B cell (primary cell): ENCODE data around the gene THRB. TPM values are rescaled to one million over a fixed set of nuclear protein-coding genes. Genes with fewer than 3 reads are reported as not detected.

ENCODE experiments used
- ATAC-seq: fragments of 200-7000 bp; cut with Tn5 transposase; one replicate; pipeline ENCODE4 v1.10.0; 2021; ENCODE audit warnings: low read depth, mild to moderate bottlenecking, moderate number of reproducible peaks, moderate library complexity
- CTCF ChIA-PET: fragments of 350-600 bp; sonication (Branson Sonifier 250); formaldehyde crosslinking; loops from one replicate; lab custom pipeline; 2021; ENCODE audit warnings: antibody characterized with exemption, inconsistent platforms; lab: Charles Lee
- POLR2A ChIA-PET: fragments of 350-600 bp; sonication (Branson Sonifier 250); formaldehyde crosslinking; loops from one replicate; lab custom pipeline; 2021; ENCODE audit warnings: antibody characterized with exemption; lab: Charles Lee
- DNase-seq: peaks from one replicate; pipeline ENCODE4 v3.0.0; 2013
- H2AFZ ChIP-seq: 2 replicates; pipeline ENCODE4 v1.6.1; 2012; ENCODE audit warnings: mild to moderate bottlenecking, low read depth, low read length; ENCODE audit not compliant: insufficient read depth, poor library complexity, severe bottlenecking
- H3K27ac ChIP-seq, 2 donors: 1 replicate in 1 of 2; 2 replicates in 1 of 2; pipeline ENCODE4 v1.5.1; 2012 to 2013; ENCODE audit warnings: low read length in 2 of 2, mild to moderate bottlenecking in 2 of 2, moderate library complexity in 1 of 2
- H3K27me3 ChIP-seq, 4 experiments: fragments of 200-600 bp in 1 of 4; sonication (generic) in 1 of 4; replicated peaks in 1 of 4; 1 replicate in 2 of 4; 2 replicates in 2 of 4; pipeline versions ENCODE4 v1.6.1 to v1.7.0; 2013 to 2016; ENCODE audit warnings: low read length in 3 of 4, mild to moderate bottlenecking in 2 of 4, mixed read lengths in 1 of 4, moderate library complexity in 1 of 4; ENCODE audit not compliant: insufficient read depth in 4 of 4, control insufficient read depth in 3 of 4; ENCODE audit errors: control extremely low read depth in 1 of 4
- H3K36me3 ChIP-seq, 2 experiments: replicated peaks in 1 of 2; 1 replicate in 1 of 2; 2 replicates in 1 of 2; pipeline versions ENCODE4 v1.6.1 to v1.7.1; 2013; ENCODE audit warnings: low read length in 1 of 2; ENCODE audit not compliant: insufficient read depth in 2 of 2, control insufficient read depth in 1 of 2; ENCODE audit errors: control extremely low read depth in 1 of 2, extremely low read depth in 1 of 2
- H3K4me1 ChIP-seq, 2 donors: fragments of 200-600 bp in 1 of 2; sonication (generic) in 1 of 2; 1 replicate in 1 of 2; 2 replicates in 1 of 2; pipeline versions ENCODE4 v1.5.1 to v1.6.1; 2013 to 2017; ENCODE audit warnings: low read length in 2 of 2; ENCODE audit not compliant: control insufficient read depth in 2 of 2, insufficient read depth in 2 of 2
- H3K4me2 ChIP-seq: replicated peaks from 2 replicates; pipeline ENCODE3; 2012; ENCODE audit warnings: mild to moderate bottlenecking, low read depth, low read length; ENCODE audit not compliant: poor library complexity, severe bottlenecking
- H3K4me3 ChIP-seq, 5 experiments: fragments of 200-600 bp in 1 of 5; sonication (generic) in 1 of 5; 1 replicate in 3 of 5; 2 replicates in 2 of 5; pipeline versions ENCODE4 v1.5.1 to v1.7.0; 2011 to 2016; ENCODE audit warnings: low read length in 4 of 5, mild to moderate bottlenecking in 4 of 5, low read depth in 2 of 5, control low read depth in 1 of 5, moderate library complexity in 1 of 5; ENCODE audit not compliant: insufficient read depth in 1 of 5; ENCODE audit errors: control extremely low read depth in 1 of 5, extremely low read depth in 1 of 5
- H3K79me2 ChIP-seq: fragments of 200-600 bp; sonication (generic); one replicate; pipeline ENCODE4 v1.6.0; 2016; ENCODE audit warnings: low read length; ENCODE audit not compliant: control insufficient read depth, insufficient read depth
- H3K9ac ChIP-seq: fragments of 200-600 bp; sonication (generic); 2 replicates; pipeline ENCODE4 v1.6.1; 2017; ENCODE audit warnings: mild to moderate bottlenecking, low read length, moderate library complexity
- H3K9me3 ChIP-seq, 3 donors: one replicate each; pipeline versions ENCODE4 v1.6.1 to v1.7.1; 2013; ENCODE audit warnings: low read length in 2 of 3; ENCODE audit not compliant: control insufficient read depth in 2 of 3, insufficient read depth in 1 of 3; ENCODE audit errors: control extremely low read depth in 1 of 3
- H4K20me1 ChIP-seq: 2 replicates; pipeline ENCODE4 v1.6.0; 2012; ENCODE audit warnings: mild to moderate bottlenecking, low read length; ENCODE audit not compliant: insufficient read depth, control insufficient read depth, poor library complexity, severe bottlenecking
- H3K27ac Mint-ChIP-seq: one replicate; pipeline ENCODE4 v1.8.0; 2021; ENCODE audit warnings: mixed read lengths
- H3K27me3 Mint-ChIP-seq: one replicate; pipeline ENCODE4 v1.8.0; 2021; ENCODE audit warnings: mixed read lengths
- H3K4me1 Mint-ChIP-seq: one replicate; pipeline ENCODE4 v1.8.0; 2021; ENCODE audit warnings: mixed read lengths
- H3K4me3 Mint-ChIP-seq: one replicate; pipeline ENCODE4 v1.8.0; 2021; ENCODE audit warnings: mixed read lengths
- H3K9me3 Mint-ChIP-seq: one replicate; pipeline ENCODE4 v1.8.0; 2022; ENCODE audit warnings: mixed read lengths; ENCODE audit not compliant: insufficient read depth
- EZH2 ChIP-seq: IDR thresholded peaks from 2 replicates; pipeline ENCODE4 v1.6.1; 2012; ENCODE audit warnings: borderline replicate concordance, low read depth, mild to moderate bottlenecking, moderate library complexity, low read length; ENCODE audit not compliant: insufficient read depth, poor library complexity, severe bottlenecking
- WGBS: methylation state at CpG from one replicate; pipeline ENCODE4 v1.1.5; 2013; ENCODE audit warnings: missing lambda C conversion rate; ENCODE audit not compliant: insufficient coverage; 5-methylcytosine and 5-hydroxymethylcytosine counted together
- intact Hi-C: fragments of 100-400 bp; cut with micrococcal nuclease; formaldehyde crosslinking; loops from one replicate; pipeline ENCODE4 v1.10.0; 2022
- polyA plus RNA-seq: library from polyadenylated mRNA; depleted of rRNA; stranded (reverse); fragments of >200 nt; gene quantifications from 2 replicates; pipeline ENCODE4 v1.2.3, GENCODE V29; 2012
- total RNA-seq, 2 donors: library from RNA; stranded (reverse); fragments of 120-200 nt in 1 of 2; gene quantifications; 1 replicate in 1 of 2; 2 replicates in 1 of 2; pipeline versions ENCODE4 v1.2.3 to v1.2.4, GENCODE V29; 2013 to 2022
- TF ChIP-seq, protein P1 (sequence below): fragments of 200-600 bp; IDR thresholded peaks from one replicate; pipeline ENCODE4 v1.8.0; 2022; ENCODE audit warnings: antibody characterized with exemption, mild to moderate bottlenecking

Gene THRB
- total and polyA plus RNA-seq, 2 donors (not counting 1 experiment from before 2014, with no cell fraction given), result 0.86 to 1.8 TPM

DNA sequence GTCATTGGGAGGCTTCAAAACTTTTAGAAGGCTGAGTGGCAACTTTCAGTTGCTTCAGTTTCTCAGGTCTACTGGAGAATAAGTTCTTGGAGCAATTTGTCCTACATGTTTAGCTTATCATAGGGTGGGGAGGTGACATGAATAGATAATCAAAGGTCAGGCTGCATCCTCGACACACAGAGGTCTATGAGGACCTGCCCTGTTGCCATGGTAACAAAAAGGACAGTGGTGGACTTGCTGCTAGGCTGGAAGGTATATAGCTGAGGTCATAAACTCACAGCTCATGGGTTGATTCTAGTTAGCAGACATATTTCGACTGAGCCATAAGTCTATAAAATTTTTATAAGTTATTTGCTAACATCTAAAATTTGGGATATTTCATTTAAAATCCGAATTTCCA lies 267.0 kb downstream of the THRB start:
- 88% methylated on average over 1 of the region's 3 CpGs for WGBS
- no peak overlapping the region for H2AFZ ChIP-seq
- Mint-ChIP-seq H3K4me1 (peaks cover 11% of the 10 kb centered on the region), H3K27me3 (peaks cover 3% of the 10 kb centered on the region), H3K9me3 (no peaks in the 10 kb centered on the region), H3K27ac (no peak overlapping the region), H3K4me3 (no peak overlapping the region)
- H3K9ac ChIP-seq, result no peak overlapping the region
- no peaks in the 10 kb centered on the region for H3K36me3 ChIP-seq
- H3K27ac ChIP-seq, result no peak overlapping the region
- H4K20me1 ChIP-seq, result no peaks in the 10 kb centered on the region
- H3K4me3 ChIP-seq, result no peak overlapping the region
- ATAC-seq (no peak), DNase-seq (no peak)
- ChIA-PET POLR2A (no interaction called here), CTCF (no interaction called here)
- H3K4me1 ChIP-seq, result peaks cover 9 to 10% of the 10 kb centered on the region in 2 donors
- no peaks in the 10 kb centered on the region for H3K27me3 ChIP-seq
- no peaks in the 10 kb centered on the region for H3K9me3 ChIP-seq
- H3K79me2 ChIP-seq, result no peaks in the 10 kb centered on the region
- TF ChIP-seq EZH2, result no peak
- TF ChIP-seq, protein P1, sequence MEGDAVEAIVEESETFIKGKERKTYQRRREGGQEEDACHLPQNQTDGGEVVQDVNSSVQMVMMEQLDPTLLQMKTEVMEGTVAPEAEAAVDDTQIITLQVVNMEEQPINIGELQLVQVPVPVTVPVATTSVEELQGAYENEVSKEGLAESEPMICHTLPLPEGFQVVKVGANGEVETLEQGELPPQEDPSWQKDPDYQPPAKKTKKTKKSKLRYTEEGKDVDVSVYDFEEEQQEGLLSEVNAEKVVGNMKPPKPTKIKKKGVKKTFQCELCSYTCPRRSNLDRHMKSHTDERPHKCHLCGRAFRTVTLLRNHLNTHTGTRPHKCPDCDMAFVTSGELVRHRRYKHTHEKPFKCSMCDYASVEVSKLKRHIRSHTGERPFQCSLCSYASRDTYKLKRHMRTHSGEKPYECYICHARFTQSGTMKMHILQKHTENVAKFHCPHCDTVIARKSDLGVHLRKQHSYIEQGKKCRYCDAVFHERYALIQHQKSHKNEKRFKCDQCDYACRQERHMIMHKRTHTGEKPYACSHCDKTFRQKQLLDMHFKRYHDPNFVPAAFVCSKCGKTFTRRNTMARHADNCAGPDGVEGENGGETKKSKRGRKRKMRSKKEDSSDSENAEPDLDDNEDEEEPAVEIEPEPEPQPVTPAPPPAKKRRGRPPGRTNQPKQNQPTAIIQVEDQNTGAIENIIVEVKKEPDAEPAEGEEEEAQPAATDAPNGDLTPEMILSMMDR, result no peak
- intact Hi-C loops, result no loop called here
- H3K4me2 ChIP-seq, result no peak overlapping the region

DNA sequence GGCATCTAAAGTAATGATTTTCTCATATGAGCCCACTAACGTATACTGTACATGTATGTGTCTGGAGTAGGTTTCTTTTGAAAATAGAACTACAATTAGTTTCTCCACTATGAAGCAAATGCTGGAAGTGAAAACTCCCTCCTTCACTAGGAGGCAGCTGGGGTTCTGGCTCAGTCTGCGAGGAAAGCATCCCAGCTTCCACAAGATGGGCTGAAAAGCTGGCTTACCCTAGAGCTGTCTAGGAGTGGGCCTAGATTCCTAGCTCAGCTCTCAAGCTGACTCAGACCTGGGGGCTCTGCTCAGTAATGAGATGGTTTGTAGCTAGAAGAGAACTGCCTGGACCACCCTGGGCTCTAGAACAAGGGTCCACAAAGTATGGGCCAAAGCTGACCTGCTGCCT lies 268.3 kb downstream of the THRB start:
- Histone ChIP-seq H3K4me3 (no peak overlapping the region), H3K36me3 (no peaks in the 10 kb centered on the region), H3K79me2 (no peaks in the 10 kb centered on the region), H2AFZ (no peak overlapping the region), H3K27me3 (no peaks in the 10 kb centered on the region), H4K20me1 (no peaks in the 10 kb centered on the region), H3K4me1 (peaks cover 9 to 10% of the 10 kb centered on the region in 2 donors), H3K9ac (no peak overlapping the region), H3K27ac (no peak overlapping the region), H3K4me2 (no peak overlapping the region), H3K9me3 (no peaks in the 10 kb centered on the region)
- H3K4me3 Mint-ChIP-seq, result no peak overlapping the region
- no peak overlapping the region for H3K27ac Mint-ChIP-seq
- no peak for TF ChIP-seq EZH2
- TF ChIP-seq, protein P1, result no peak
- peaks cover 8% of the 10 kb centered on the region for H3K27me3 Mint-ChIP-seq
- ChIA-PET POLR2A (no interaction called here), CTCF (no interaction called here)
- DNase-seq, result no peak
- peaks cover 11% of the 10 kb centered on the region for H3K4me1 Mint-ChIP-seq
- intact Hi-C loops, result no loop called here
- WGBS, result no CpG with 5 or more reads among the region's 2 CpGs
- no peak for ATAC-seq
- H3K9me3 Mint-ChIP-seq, result no peaks in the 10 kb centered on the region
